Ovary (tissue), 9 donors: ENCODE results near the gene CCL13. TPM values are rescaled to one million over a fixed set of nuclear protein-coding genes. Genes with fewer than 3 reads are reported as not detected.

Experiments used
- DNase-seq, 5 donors: peaks; one replicate each; pipeline ENCODE4 v3.0.0-alpha.2; 2019 to 2020
- H3K27ac ChIP-seq, 2 donors: fragments of 200-600 bp; one replicate each; pipeline versions ENCODE4 v1.5.1 to v1.8.0; 2019 to 2022
- H3K27me3 ChIP-seq: fragments of 200-600 bp; one replicate; pipeline ENCODE4 v1.8.0; 2022
- H3K36me3 ChIP-seq: fragments of 200-600 bp; sonication (generic); one replicate; pipeline ENCODE4 v1.5.1; 2019
- H3K4me1 ChIP-seq: one replicate; pipeline ENCODE4 v1.8.1; 2013; ENCODE audit warnings: mild to moderate bottlenecking, moderate library complexity; ENCODE audit not compliant: insufficient read depth
- H3K4me3 ChIP-seq: fragments of 200-600 bp; sonication (generic); one replicate; pipeline ENCODE4 v1.5.1; 2017
- H3K9me3 ChIP-seq, 2 donors: fragments of 200-600 bp in 1 of 2; sonication (generic) in 1 of 2; one replicate each; pipeline versions ENCODE4 v1.5.1 to v1.8.1; 2013 to 2019; ENCODE audit warnings: mild to moderate bottlenecking in 1 of 2, moderate library complexity in 1 of 2
- CTCF ChIP-seq, 3 donors: fragments of 450-650 bp in 2 of 3; fragments of 200-600 bp in 1 of 3; IDR thresholded peaks; one replicate each; pipeline versions ENCODE4 v1.5.1 to v1.8.0; 2016 to 2022; ENCODE audit warnings: antibody characterized with exemption in 3 of 3, mild to moderate bottlenecking in 1 of 3
- EP300 ChIP-seq: sonication (generic); formaldehyde crosslinking; IDR thresholded peaks from one replicate; pipeline ENCODE4 v1.6.1; 2017; ENCODE audit warnings: antibody characterized with exemption
- POLR2A ChIP-seq: fragments of 450-650 bp; IDR thresholded peaks from one replicate; pipeline ENCODE4 v1.6.1; 2017; ENCODE audit warnings: antibody characterized with exemption, mild to moderate bottlenecking, moderate library complexity
- WGBS, 3 donors: extraction: QIAGEN DNeasy Blood & Tissue Kit in 1 of 3; methylation state at CpG; one replicate each; pipeline versions ENCODE4 v1.1.5 to v1.1.7; 2013 to 2017; 5-methylcytosine and 5-hydroxymethylcytosine counted together
- intact Hi-C, 4 donors: fragments of 100-400 bp; cut with DNase I; formaldehyde crosslinking; loops; one replicate each; pipeline versions ENCODE4 v1.11.0 to v1.15.1; 2022 to 2023
- polyA plus RNA-seq, 2 donors: library from polyadenylated mRNA; stranded (reverse); fragments of 200-250 nt in 1 of 2; fragments of 350-450 nt in 1 of 2; fragmentation: Illumina TruSeq in 1 of 2; extraction: RNeasy Lipid Tissue Mini Kit (QIAGEN cat#74804) in 1 of 2; gene quantifications; one replicate each; pipeline ENCODE4 v1.2.3, GENCODE V29; 2013 to 2014
- total RNA-seq, 7 donors: library from RNA; depleted of rRNA in 2 of 7; stranded (reverse); fragments of >200 nt in 2 of 7; fragmentation: NEBNext Ultra II Directional in 3 of 7; extraction: Animal tissue kit (Norgen Biotek cat#: 25700) in 3 of 7; gene quantifications; one replicate each; pipeline versions ENCODE4 v1.1.0 to v1.2.4, GENCODE V29; 2016 to 2023
- donor health status: DM: no; HTN: no; CAD: no; lungs with moderate emphysema.
- donor health status: DM: no; HTN: no; CAD: no.
- donor health status: Bipolar disorder and iron deficiency.
- donor health status: DM: yes; HTN: yes; CAD: no.
- donor health status: DM: no; HTN: no; CAD: no.
- donor health status: DM: yes; HTN: yes; CAD: no.

CCL13 gene
- total and polyA plus RNA-seq, 9 donors: 0.47 to 5.1 (median 0.59) TPM; not detected in 4

- H3K4me3 ChIP-seq: no peak overlapping the region
- no peaks in the 10 kb centered on the region for H3K9me3 ChIP-seq
- TF ChIP-seq POLR2A (no peak), CTCF (IDR thresholded peaks at IDR 0.05) (no peak), EP300 (no peak)
- no peaks in the 10 kb centered on the region for H3K36me3 ChIP-seq
- 52 to 54% (median 54%) methylated on average over 9 of the region's 9 CpGs for WGBS, 3 donors
- intact Hi-C loops: no loop called here
- H3K27me3 ChIP-seq: no peaks in the 10 kb centered on the region
- DNase-seq: no peak
- no peak overlapping the region for H3K27ac ChIP-seq
- H3K4me1 ChIP-seq: no peaks in the 10 kb centered on the region
Observed at GRCh38 chr17:34384822-34385605, 28.7 kb downstream of the CCL13 start.

- Histone ChIP-seq H3K4me3 (no peak overlapping the region), H3K4me1 (no peaks in the 10 kb centered on the region)
- 71 to 79% (median 76%) methylated on average over 5 of the region's 5 CpGs for WGBS, 3 donors
Observed at GRCh38 chr17:34386343-34386696, 30.0 kb downstream of the CCL13 start.

GRCh38 chr17:34386697-34387550, 30.6 kb downstream of the CCL13 start:
- H3K4me3 ChIP-seq: no peak overlapping the region
- DNase-seq: no peak
- no peak overlapping the region for H3K27ac ChIP-seq
- H3K9me3 ChIP-seq: no peaks in the 10 kb centered on the region
- intact Hi-C loops: no loop called here
- H3K27me3 ChIP-seq: no peaks in the 10 kb centered on the region
- H3K4me1 ChIP-seq: no peaks in the 10 kb centered on the region
- 57 to 61% (median 59%) methylated on average over 5 of the region's 5 CpGs for WGBS, 3 donors
- no peaks in the 10 kb centered on the region for H3K36me3 ChIP-seq
- TF ChIP-seq EP300: no peak
- no peak for TF ChIP-seq CTCF (IDR thresholded peaks at IDR 0.05)
- no peak for TF ChIP-seq POLR2A

More at GRCh38 chr17:34386343-34386696, 30.0 kb downstream of the CCL13 start:
- no peaks in the 10 kb centered on the region for H3K27me3 ChIP-seq
- H3K27ac ChIP-seq: no peak overlapping the region
- TF ChIP-seq EP300: no peak
- no peak for TF ChIP-seq CTCF (IDR thresholded peaks at IDR 0.05)
- TF ChIP-seq POLR2A: no peak
- intact Hi-C loops: no loop called here
- H3K36me3 ChIP-seq: no peaks in the 10 kb centered on the region
- H3K9me3 ChIP-seq: no peaks in the 10 kb centered on the region
- no peak for DNase-seq

- WGBS, 3 donors: 52 to 70% (median 53%) methylated on average over 5 of the region's 5 CpGs
- Histone ChIP-seq H3K27ac (no peak overlapping the region), H3K9me3 (no peaks in the 10 kb centered on the region), H3K36me3 (no peaks in the 10 kb centered on the region), H3K4me1 (no peaks in the 10 kb centered on the region), H3K4me3 (no peak overlapping the region), H3K27me3 (no peaks in the 10 kb centered on the region)
- intact Hi-C loops: no loop called here
- DNase-seq: no peak
- TF ChIP-seq POLR2A (no peak), EP300 (no peak), CTCF (IDR thresholded peaks at IDR 0.05) (no peak)
Observed at GRCh38 chr17:34387566-34387965, 31.3 kb downstream of the CCL13 start.
